HL-60 (cell line): Measurements from ENCODE around the gene PTPRT.

ENCODE experiments used
- CTCF ChIP-seq: IDR thresholded peaks from one replicate; pipeline ENCODE4 v1.5.1; 2011; ENCODE audit warnings: low read length, control low read depth, inconsistent platforms; ENCODE audit not compliant: insufficient read depth
- POLR2AphosphoS5 ChIP-seq: IDR thresholded peaks from 2 replicates; pipeline ENCODE4 v1.6.1; 2012; ENCODE audit warnings: low read depth
- TF ChIP-seq, protein P1 (sequence below): IDR thresholded peaks from 2 replicates; pipeline ENCODE4 v1.6.1; 2012; ENCODE audit warnings: low read depth; ENCODE audit not compliant: insufficient replicate concordance

DNA sequence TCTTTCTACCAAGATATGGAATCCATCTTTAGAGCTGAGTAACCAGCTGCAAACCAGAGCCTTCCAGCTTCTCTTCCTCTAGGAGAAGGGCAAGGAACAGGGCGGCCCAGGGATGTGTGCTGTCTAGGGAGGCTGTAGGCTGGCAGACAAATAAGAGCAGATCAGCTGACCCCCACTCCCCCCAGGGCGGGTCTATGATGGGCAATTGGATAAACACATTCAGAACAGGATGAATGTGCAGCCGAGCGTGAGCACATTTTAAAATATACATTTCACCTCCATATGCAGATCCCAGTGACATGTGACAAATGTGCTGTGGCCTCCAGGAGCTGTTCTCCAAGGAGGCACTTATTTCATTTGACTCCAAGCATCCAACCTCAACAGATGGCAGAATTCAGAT is 580.1 kb downstream of the PTPRT start:
- TF ChIP-seq CTCF: no peak
- no peak for TF ChIP-seq POLR2AphosphoS5
- TF ChIP-seq, protein P1, sequence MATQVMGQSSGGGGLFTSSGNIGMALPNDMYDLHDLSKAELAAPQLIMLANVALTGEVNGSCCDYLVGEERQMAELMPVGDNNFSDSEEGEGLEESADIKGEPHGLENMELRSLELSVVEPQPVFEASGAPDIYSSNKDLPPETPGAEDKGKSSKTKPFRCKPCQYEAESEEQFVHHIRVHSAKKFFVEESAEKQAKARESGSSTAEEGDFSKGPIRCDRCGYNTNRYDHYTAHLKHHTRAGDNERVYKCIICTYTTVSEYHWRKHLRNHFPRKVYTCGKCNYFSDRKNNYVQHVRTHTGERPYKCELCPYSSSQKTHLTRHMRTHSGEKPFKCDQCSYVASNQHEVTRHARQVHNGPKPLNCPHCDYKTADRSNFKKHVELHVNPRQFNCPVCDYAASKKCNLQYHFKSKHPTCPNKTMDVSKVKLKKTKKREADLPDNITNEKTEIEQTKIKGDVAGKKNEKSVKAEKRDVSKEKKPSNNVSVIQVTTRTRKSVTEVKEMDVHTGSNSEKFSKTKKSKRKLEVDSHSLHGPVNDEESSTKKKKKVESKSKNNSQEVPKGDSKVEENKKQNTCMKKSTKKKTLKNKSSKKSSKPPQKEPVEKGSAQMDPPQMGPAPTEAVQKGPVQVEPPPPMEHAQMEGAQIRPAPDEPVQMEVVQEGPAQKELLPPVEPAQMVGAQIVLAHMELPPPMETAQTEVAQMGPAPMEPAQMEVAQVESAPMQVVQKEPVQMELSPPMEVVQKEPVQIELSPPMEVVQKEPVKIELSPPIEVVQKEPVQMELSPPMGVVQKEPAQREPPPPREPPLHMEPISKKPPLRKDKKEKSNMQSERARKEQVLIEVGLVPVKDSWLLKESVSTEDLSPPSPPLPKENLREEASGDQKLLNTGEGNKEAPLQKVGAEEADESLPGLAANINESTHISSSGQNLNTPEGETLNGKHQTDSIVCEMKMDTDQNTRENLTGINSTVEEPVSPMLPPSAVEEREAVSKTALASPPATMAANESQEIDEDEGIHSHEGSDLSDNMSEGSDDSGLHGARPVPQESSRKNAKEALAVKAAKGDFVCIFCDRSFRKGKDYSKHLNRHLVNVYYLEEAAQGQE: no peak
